HCT116 (cell line): ENCODE data around the gene TRIM50. TPM values are rescaled to one million over a fixed set of nuclear protein-coding genes. Genes with fewer than 3 reads are reported as not detected.

Source experiments
- ATAC-seq: fragments of 200-7000 bp; cut with Tn5 transposase; 2 replicates; pipeline ENCODE4 v1.9.1; 2020; ENCODE audit warnings: mild to moderate bottlenecking, moderate library complexity
- BruUV-seq: library from RNA; stranded (reverse); fragments of 400-500 nt; replicated peaks from 2 replicates; lab custom pipeline; 2021; lab: Mats Ljungman, UMichigan
- CTCF ChIA-PET: fragments of 300-600 bp; sonication (Branson Sonifier 250); formaldehyde crosslinking; loops from one replicate; lab custom pipeline; 2021; ENCODE audit warnings: antibody characterized with exemption; lab: Charles Lee
- POLR2A ChIA-PET: fragments of 300-600, 350-600 bp; sonication (Branson Sonifier 250); formaldehyde crosslinking; loops from one replicate; lab custom pipeline; 2021; ENCODE audit warnings: antibody characterized with exemption; lab: Charles Lee
- RAD21 ChIA-PET, 2 experiments: fragments of 300-600 bp; sonication (Branson Sonifier 250); formaldehyde crosslinking; loops; one replicate each; lab custom pipeline; 2023; ENCODE audit warnings: low total read pairs in 2 of 2; ENCODE audit not compliant: uncharacterized antibody in 2 of 2, unreplicated experiment in 2 of 2, low non-redundant PET in 1 of 2; lab: Charles Lee
- DNase-seq: peaks from one replicate; pipeline ENCODE4 v3.0.0-alpha.2; 2010; ENCODE audit warnings: low read depth, low spot score
- H2AFZ ChIP-seq: fragments of 200-600 bp; shearing (Covaris generic), sonication (generic); 2 replicates; pipeline ENCODE4 v1.6.1; 2017; ENCODE audit warnings: low read depth, mixed run types, mixed read lengths, antibody characterized with exemption, low read length; ENCODE audit not compliant: poor library complexity, severe bottlenecking
- H3K27ac ChIP-seq: 2 replicates; pipeline ENCODE4 v1.5.1; 2012; ENCODE audit warnings: low read depth, low read length
- H3K27me3 ChIP-seq: fragments of 200-600 bp; sonication (generic); 2 replicates; pipeline ENCODE4 v1.6.1; 2016; ENCODE audit warnings: mixed run types, low read length, mixed read lengths; ENCODE audit not compliant: insufficient read depth
- H3K36me3 ChIP-seq, 2 experiments: fragments of 200-500 bp in 1 of 2; fragments of 200-600 bp in 1 of 2; sonication (Bioruptor generic) in 1 of 2; sonication (generic) in 1 of 2; 2 replicates each; pipeline versions ENCODE4 v1.5.1 to v1.6.1; 2014 to 2016; ENCODE audit warnings: low read length in 2 of 2, inconsistent platforms in 1 of 2, mixed read lengths in 1 of 2, mixed run types in 1 of 2; ENCODE audit not compliant: insufficient read depth in 2 of 2, control insufficient read depth in 1 of 2
- H3K4me1 ChIP-seq, 2 experiments: fragments of 200-600 bp in 1 of 2; sonication (generic) in 1 of 2; 2 replicates each; pipeline versions ENCODE4 v1.5.1 to v1.6.1; 2012 to 2017; ENCODE audit warnings: low read length in 2 of 2, inconsistent platforms in 1 of 2, mild to moderate bottlenecking in 1 of 2, mixed read lengths in 1 of 2, mixed run types in 1 of 2, moderate library complexity in 1 of 2; ENCODE audit not compliant: insufficient read depth in 2 of 2, control insufficient read depth in 1 of 2
- H3K4me2 ChIP-seq: fragments of 200-600 bp; sonication (generic); 2 replicates; pipeline ENCODE4 v1.6.1; 2017; ENCODE audit warnings: mixed run types, low read length, mixed read lengths
- H3K4me3 ChIP-seq, 2 experiments: fragments of 200-600 bp in 1 of 2; sonication (generic) in 1 of 2; replicated peaks in 1 of 2; 2 replicates each; pipeline ENCODE4 v1.5.1; 2011 to 2016; ENCODE audit warnings: low read length in 2 of 2, control low read depth in 1 of 2, low read depth in 1 of 2, mild to moderate bottlenecking in 1 of 2, mixed read lengths in 1 of 2, mixed run types in 1 of 2
- H3K79me2 ChIP-seq: fragments of 200-600 bp; sonication (generic); 2 replicates; pipeline ENCODE4 v1.6.1; 2017; ENCODE audit warnings: mild to moderate bottlenecking, mixed run types, low read length, moderate library complexity, mixed read lengths; ENCODE audit not compliant: insufficient read depth
- H3K9ac ChIP-seq: fragments of 200-600 bp; sonication (generic); 2 replicates; pipeline ENCODE4 v1.6.1; 2016; ENCODE audit warnings: low read length, mixed read lengths
- H3K9me2 ChIP-seq: fragments of 200-600 bp; sonication (generic), shearing (Covaris generic); 2 replicates; pipeline ENCODE4 v1.6.1; 2017; ENCODE audit warnings: mixed run types, mild to moderate bottlenecking, moderate library complexity; ENCODE audit not compliant: insufficient read depth
- H3K9me3 ChIP-seq, 2 experiments: fragments of 200-500 bp in 1 of 2; fragments of 200-600 bp in 1 of 2; sonication (Bioruptor generic) in 1 of 2; sonication (generic) in 1 of 2; 2 replicates each; pipeline ENCODE4 v1.6.1; 2014 to 2017; ENCODE audit warnings: low read length in 2 of 2, mixed read lengths in 2 of 2, inconsistent platforms in 1 of 2, low read depth in 1 of 2, mild to moderate bottlenecking in 1 of 2, mixed run types in 1 of 2, moderate library complexity in 1 of 2; ENCODE audit not compliant: control insufficient read depth in 1 of 2, insufficient read depth in 1 of 2
- H4K20me1 ChIP-seq: fragments of 200-600 bp; sonication (generic), shearing (Covaris generic); 2 replicates; pipeline ENCODE4 v1.6.1; 2017; ENCODE audit warnings: mixed run types, mild to moderate bottlenecking, moderate library complexity; ENCODE audit not compliant: insufficient read depth
- ATF3 ChIP-seq: IDR thresholded peaks from 2 replicates; pipeline ENCODE4 v1.6.1; 2012
- CBX3 ChIP-seq: IDR thresholded peaks from 2 replicates; pipeline ENCODE4 v1.6.1; 2012; ENCODE audit warnings: low read depth
- CEBPB ChIP-seq: IDR thresholded peaks from 2 replicates; pipeline ENCODE4 v1.6.1; 2012; ENCODE audit warnings: low read depth
- MAX ChIP-seq: IDR thresholded peaks from 2 replicates; pipeline ENCODE4 v1.6.1; 2012
- POLR2AphosphoS5 ChIP-seq: IDR thresholded peaks from 2 replicates; pipeline ENCODE4 v1.6.1; 2011; ENCODE audit warnings: mild to moderate bottlenecking, low read depth, low read length, moderate library complexity
- SP1 ChIP-seq: IDR thresholded peaks from 2 replicates; pipeline ENCODE4 v1.6.1; 2012; ENCODE audit warnings: low read depth
- YY1 ChIP-seq: IDR thresholded peaks from 2 replicates; pipeline ENCODE4 v1.6.1; 2011; ENCODE audit warnings: low read length, low read depth, moderate library complexity, mild to moderate bottlenecking; ENCODE audit not compliant: insufficient replicate concordance; ENCODE audit errors: extremely low read depth
- ZFX ChIP-seq: fragments of 450-650 bp; IDR thresholded peaks from 2 replicates; pipeline ENCODE4 v1.6.1; 2017
- ZNF274 ChIP-seq: fragments of 200-500 bp; sonication (Bioruptor generic); IDR thresholded peaks from 2 replicates; pipeline ENCODE4 v1.6.1; 2014; ENCODE audit warnings: mild to moderate bottlenecking, low read depth, low read length, inconsistent platforms
- intact Hi-C: fragments of 100-400 bp; cut with micrococcal nuclease; formaldehyde crosslinking; loops from 2 replicates; pipeline ENCODE4 v1.10.0; 2022
- total RNA-seq: library from RNA; stranded (reverse); gene quantifications from one replicate; pipeline ENCODE4 v1.2.1, GENCODE V29; 2021; ENCODE audit not compliant: unreplicated experiment

TRIM50 gene
- total RNA-seq, 1 experiment from 2014 or later = not detected

GRCh38 chr7:73313521-73313906, 14.4 kb downstream of the TRIM50 start:
- ATAC-seq (no peak), DNase-seq (no peak)
- peaks cover 1% of the 10 kb centered on the region for H3K79me2 ChIP-seq
- no peaks in the 10 kb centered on the region for H3K36me3 ChIP-seq
- H2AFZ ChIP-seq = no peak overlapping the region
- CTCF ChIA-PET = no interaction called here
- H3K4me1 ChIP-seq = peaks cover 5 to 23% of the 10 kb centered on the region in 2 experiments
- H3K9me2 ChIP-seq = no peaks in the 10 kb centered on the region
- TF ChIP-seq ZFX = no peak
- TF ChIP-seq ATF3 = no peak
- TF ChIP-seq SP1 = no peak
- no peak for TF ChIP-seq ZNF274
- TF ChIP-seq CBX3 = no peak
- TF ChIP-seq CEBPB = no peak
- TF ChIP-seq YY1 = no peak
- TF ChIP-seq MAX = no peak
- intact Hi-C loops = no loop called here
- H3K27me3 ChIP-seq = no peaks in the 10 kb centered on the region
- H3K4me2 ChIP-seq = no peak overlapping the region
- no peak overlapping the region for H3K4me3 ChIP-seq
- no peak overlapping the region for H3K27ac ChIP-seq
- H3K9ac ChIP-seq = no peak overlapping the region
- POLR2A ChIA-PET = no interaction called here
- H4K20me1 ChIP-seq = no peaks in the 10 kb centered on the region
- no TSS peak for BruUV-seq
- H3K9me3 ChIP-seq = no peaks in the 10 kb centered on the region
- RAD21 ChIA-PET = no interaction called here

GRCh38 chr7:73312831-73313520, 14.9 kb downstream of the TRIM50 start:
- TF ChIP-seq POLR2AphosphoS5 (no peak), ZFX (no peak)
- CTCF ChIA-PET = no interaction called here

More at GRCh38 chr7:73312831-73313520, 14.9 kb downstream of the TRIM50 start:
- no TSS peak for BruUV-seq
- Histone ChIP-seq H3K9me3 (no peaks in the 10 kb centered on the region), H3K4me1 (peaks cover 5 to 24% of the 10 kb centered on the region in 2 experiments), H3K27me3 (no peaks in the 10 kb centered on the region), H3K79me2 (peaks cover 6% of the 10 kb centered on the region), H4K20me1 (no peaks in the 10 kb centered on the region), H3K4me2 (no peak overlapping the region), H3K36me3 (no peaks in the 10 kb centered on the region), H2AFZ (no peak overlapping the region), H3K27ac (no peak overlapping the region), H3K9ac (no peak overlapping the region), H3K4me3 (no peak overlapping the region), H3K9me2 (no peaks in the 10 kb centered on the region)
- intact Hi-C loops = no loop called here
- POLR2A ChIA-PET = no interaction called here
- ATAC-seq (no peak), DNase-seq (no peak)
- RAD21 ChIA-PET = no interaction called here
